ENCODE measurements around the gene MSLN. TPM values are rescaled to one million over a fixed set of nuclear protein-coding genes. Genes with fewer than 3 reads are reported as not detected.

The MSLN gene
- total and polyA plus RNA-seq, 9 donors, result 0.23 to 6.9 (median 0.71) TPM

DNA sequence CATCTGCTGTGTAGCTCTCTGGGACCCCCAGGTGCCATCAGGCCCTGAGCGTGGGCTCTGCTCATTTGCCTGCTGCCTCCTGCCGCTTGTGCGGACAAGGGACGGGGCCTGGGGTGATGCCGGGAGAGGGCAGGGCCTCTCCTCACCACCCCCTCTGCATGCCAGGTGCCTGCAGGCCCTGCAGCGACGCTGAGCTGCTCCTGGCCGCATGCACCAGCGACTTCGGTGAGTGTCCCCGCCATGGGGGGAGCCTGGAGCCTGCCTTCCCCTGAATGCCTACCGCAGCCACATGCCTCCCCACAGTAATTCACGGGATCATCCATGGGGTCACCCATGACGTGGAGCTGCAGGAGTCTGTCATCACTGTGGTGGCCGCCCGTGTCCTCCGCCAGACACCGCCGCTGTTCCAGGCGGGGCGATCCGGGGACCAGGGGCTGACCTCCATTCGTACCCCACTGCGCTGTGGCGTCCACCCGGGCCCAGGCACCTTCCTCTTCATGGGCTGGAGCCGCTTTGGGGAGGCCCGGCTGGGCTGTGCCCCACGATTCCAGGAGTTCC is 43.7 kb upstream of the MSLN start:
- 81% methylated on average over 28 of the region's 29 CpGs for WGBS (ENCODE audit: insufficient coverage)
- no peak for DNase-seq
- H3K4me1 ChIP-seq (ENCODE audit: control insufficient read depth, insufficient read depth, low read length), result peaks cover 61% of the 10 kb centered on the region

DNA sequence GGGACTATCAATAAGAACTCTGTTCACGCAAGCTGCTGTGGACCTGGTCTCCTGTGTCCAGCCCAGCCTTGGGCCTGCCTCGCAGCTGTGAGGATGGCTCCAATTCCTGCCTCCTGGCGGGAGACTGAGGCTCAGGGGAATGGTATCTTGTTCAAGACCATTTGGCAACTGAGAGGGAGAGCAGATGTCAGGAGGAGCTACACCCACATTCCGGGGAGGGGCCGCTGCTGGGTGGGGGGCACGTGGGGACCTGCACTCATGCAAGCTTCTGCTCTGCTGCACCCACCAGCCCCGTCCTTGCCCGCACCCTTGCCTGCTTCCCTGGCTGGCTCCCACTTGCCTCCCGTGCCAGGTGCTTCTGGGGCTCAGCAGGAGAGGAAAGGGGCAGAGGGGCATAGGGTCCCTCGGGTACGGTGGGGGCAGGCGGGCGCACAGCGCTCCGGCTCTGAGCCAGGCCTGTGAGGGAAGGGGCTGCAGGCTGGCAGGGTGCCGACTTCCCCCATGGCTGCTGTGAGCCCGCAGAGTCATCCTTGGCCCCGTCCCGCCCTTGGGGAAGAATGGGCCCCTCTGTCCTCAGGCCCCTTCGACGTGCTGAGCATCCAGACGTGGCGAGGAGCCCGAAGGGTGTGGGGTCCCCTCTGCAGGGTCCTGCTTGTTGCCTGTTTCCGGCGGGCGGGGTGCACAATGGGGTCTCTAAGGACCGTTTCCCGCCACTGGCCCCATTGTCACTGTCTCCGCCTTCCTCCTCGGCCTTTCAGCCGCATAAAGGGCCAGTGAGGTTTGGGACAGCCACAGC is 42.9 kb upstream of the MSLN start:
- Histone ChIP-seq H3K9me3 (replicated peaks; ENCODE audit: control insufficient read depth, low read depth, low read length) (no peaks in the 10 kb centered on the region), H3K27me3 (ENCODE audit: control insufficient read depth, insufficient read depth, low read length) (peaks cover 18% of the 10 kb centered on the region), H3K27ac (ENCODE audit: low read length) (no peak overlapping the region), H3K36me3 (ENCODE audit: control insufficient read depth, insufficient read depth, low read length) (no peaks in the 10 kb centered on the region), H3K4me1 (ENCODE audit: control insufficient read depth, insufficient read depth, low read length) (peaks cover 64% of the 10 kb centered on the region), H3K4me3 (ENCODE audit: low read length) (no peak overlapping the region)
- WGBS (ENCODE audit: insufficient coverage), result 50% methylated on average over 31 of the region's 32 CpGs
- peak; percentile 86 for DNase-seq

More for the DNA sequence above, 43.7 kb upstream of the MSLN start:
- Histone ChIP-seq H3K36me3 (ENCODE audit: control insufficient read depth, insufficient read depth, low read length) (no peaks in the 10 kb centered on the region), H3K4me3 (ENCODE audit: low read length) (no peak overlapping the region), H3K9me3 (replicated peaks; ENCODE audit: control insufficient read depth, low read depth, low read length) (no peaks in the 10 kb centered on the region), H3K27me3 (ENCODE audit: control insufficient read depth, insufficient read depth, low read length) (peaks cover 23% of the 10 kb centered on the region), H3K27ac (ENCODE audit: low read length) (no peak overlapping the region)

DNA sequence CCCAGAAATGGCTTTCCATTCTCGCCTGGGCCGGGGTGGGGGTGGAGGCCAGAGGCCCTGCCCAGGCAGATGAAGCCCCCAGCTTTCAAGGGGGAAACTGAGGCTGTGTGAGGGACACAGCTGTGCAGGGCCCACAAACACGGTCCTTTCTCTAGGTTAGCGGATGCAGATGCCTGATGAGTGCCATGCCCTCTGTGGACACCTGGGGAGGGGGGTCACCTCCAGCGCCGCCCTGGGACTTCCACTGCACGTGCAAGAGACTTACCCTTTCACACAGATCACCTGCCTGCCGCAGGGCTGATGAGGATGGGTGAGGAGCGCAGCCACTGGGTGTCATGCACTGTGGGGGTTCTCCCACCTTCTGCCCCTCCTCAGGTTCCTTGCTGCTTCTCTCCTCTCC is 42.1 kb upstream of the MSLN start:
- Histone ChIP-seq H3K9me3 (replicated peaks; ENCODE audit: control insufficient read depth, low read depth, low read length) (no peaks in the 10 kb centered on the region), H3K4me3 (ENCODE audit: low read length) (no peak overlapping the region), H3K36me3 (ENCODE audit: control insufficient read depth, insufficient read depth, low read length) (no peaks in the 10 kb centered on the region), H3K27me3 (ENCODE audit: control insufficient read depth, insufficient read depth, low read length) (peaks cover 16% of the 10 kb centered on the region), H3K4me1 (ENCODE audit: control insufficient read depth, insufficient read depth, low read length) (peaks cover 64% of the 10 kb centered on the region), H3K27ac (ENCODE audit: low read length) (no peak overlapping the region)
- DNase-seq, result no peak
- 65% methylated on average over 2 of the region's 9 CpGs for WGBS (ENCODE audit: insufficient coverage)

DNA sequence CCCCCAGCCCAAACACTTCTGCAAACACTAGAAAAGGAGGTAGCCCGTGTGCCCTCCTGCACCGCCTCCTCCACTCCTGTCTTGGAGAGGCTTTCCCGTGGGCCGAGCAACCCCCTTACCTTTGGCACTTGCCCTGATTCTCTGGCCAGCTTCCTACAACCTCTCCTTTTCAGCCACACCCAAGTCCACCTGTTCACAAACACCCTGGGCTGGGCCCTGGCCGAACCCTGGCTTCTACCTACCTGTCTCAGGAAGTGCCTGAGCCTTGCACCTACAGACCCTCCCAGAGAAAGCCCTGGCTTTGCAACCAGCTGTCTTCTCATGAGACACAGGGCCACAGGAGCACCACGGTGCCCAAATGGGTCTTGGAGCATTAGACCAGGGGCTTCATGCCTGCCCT is 41.6 kb upstream of the MSLN start:
- no peak for DNase-seq
- peaks cover 13% of the 10 kb centered on the region for H3K27me3 ChIP-seq (ENCODE audit: control insufficient read depth, insufficient read depth, low read length)
- no peak overlapping the region for H3K27ac ChIP-seq (ENCODE audit: low read length)
- peaks cover 64% of the 10 kb centered on the region for H3K4me1 ChIP-seq (ENCODE audit: control insufficient read depth, insufficient read depth, low read length)
- H3K36me3 ChIP-seq (ENCODE audit: control insufficient read depth, insufficient read depth, low read length), result no peaks in the 10 kb centered on the region
- H3K4me3 ChIP-seq (ENCODE audit: low read length), result no peak overlapping the region
- no peaks in the 10 kb centered on the region for H3K9me3 ChIP-seq (replicated peaks; ENCODE audit: control insufficient read depth, low read depth, low read length)
- 83% methylated on average over 6 of the region's 6 CpGs for WGBS (ENCODE audit: insufficient coverage)

DNA sequence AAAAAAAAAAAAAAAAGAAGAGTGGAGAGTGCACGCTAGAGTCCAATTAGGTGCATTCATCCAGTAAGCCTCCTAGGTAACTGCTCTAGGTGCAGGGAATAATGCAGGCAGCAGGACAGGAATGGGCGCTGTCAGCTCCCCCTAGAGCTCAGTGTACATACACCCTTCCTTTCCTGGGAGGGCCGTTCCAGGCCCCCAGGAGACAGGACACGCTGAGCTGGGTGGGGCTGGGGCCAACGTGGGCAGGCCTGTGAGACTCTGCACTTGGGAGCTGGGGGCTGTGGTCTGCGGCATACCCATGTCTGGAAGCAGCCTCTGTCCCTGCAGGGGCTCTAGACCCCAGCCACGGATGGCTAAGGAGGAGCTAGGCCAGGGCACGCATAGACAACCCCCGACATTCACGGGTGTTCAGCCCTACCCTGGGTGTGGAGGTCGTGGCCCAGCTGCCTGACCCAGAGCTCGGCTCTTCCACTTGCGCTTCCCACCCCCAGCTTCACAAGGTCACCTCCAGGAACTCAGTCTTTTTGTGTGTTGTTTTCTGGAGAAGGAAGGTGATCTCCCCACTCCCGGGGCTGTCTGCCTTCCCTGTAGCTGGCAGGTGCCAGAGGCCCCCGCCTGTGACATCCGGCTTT is 40.6 kb upstream of the MSLN start:
- no peak for DNase-seq
- Histone ChIP-seq H3K9me3 (replicated peaks; ENCODE audit: control insufficient read depth, low read depth, low read length) (no peaks in the 10 kb centered on the region), H3K4me3 (ENCODE audit: low read length) (peak overlapping the region; percentile 75), H3K27ac (ENCODE audit: low read length) (peak overlapping the region; percentile 89), H3K4me1 (ENCODE audit: control insufficient read depth, insufficient read depth, low read length) (peaks cover 58% of the 10 kb centered on the region), H3K27me3 (ENCODE audit: control insufficient read depth, insufficient read depth, low read length) (peaks cover 12% of the 10 kb centered on the region), H3K36me3 (ENCODE audit: control insufficient read depth, insufficient read depth, low read length) (no peaks in the 10 kb centered on the region)
- 5% methylated on average over 11 of the region's 16 CpGs for WGBS (ENCODE audit: insufficient coverage)

DNA sequence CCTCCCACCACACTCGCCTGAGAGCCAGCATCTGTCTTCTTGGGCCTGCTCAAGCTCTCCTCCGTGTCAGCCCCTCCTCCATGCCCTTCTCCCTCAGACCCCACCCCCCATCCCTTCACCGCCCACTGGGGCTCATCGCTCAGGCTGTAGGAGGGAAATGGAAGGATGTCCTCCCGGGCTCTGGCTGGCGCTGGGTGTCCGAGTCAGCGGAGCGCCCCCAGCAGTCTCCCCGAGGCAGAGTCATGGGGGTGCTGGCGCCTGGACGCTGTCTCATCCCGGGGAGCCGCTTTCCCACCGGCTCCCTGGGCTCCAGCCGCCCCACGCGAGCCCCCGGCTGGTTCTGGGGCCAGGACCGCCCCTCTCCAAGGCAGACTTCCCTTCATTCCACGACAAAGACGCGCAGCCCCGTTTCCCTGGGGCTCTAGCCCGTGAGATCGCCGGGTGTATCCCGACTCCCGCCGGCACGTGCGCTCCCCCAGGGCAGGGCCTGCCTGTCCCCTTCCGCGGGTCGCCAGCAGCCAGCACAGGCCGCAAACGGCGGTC is 40.0 kb upstream of the MSLN start:
- peak overlapping the region; percentile 89 for H3K27ac ChIP-seq (ENCODE audit: low read length)
- no peaks in the 10 kb centered on the region for H3K9me3 ChIP-seq (replicated peaks; ENCODE audit: control insufficient read depth, low read depth, low read length)
- H3K27me3 ChIP-seq (ENCODE audit: control insufficient read depth, insufficient read depth, low read length), result peaks cover 15% of the 10 kb centered on the region
- H3K4me3 ChIP-seq (ENCODE audit: low read length), result peak overlapping the region; percentile 75
- under 1% methylated on average over 37 of the region's 38 CpGs for WGBS (ENCODE audit: insufficient coverage)
- peaks cover 58% of the 10 kb centered on the region for H3K4me1 ChIP-seq (ENCODE audit: control insufficient read depth, insufficient read depth, low read length)
- no peaks in the 10 kb centered on the region for H3K36me3 ChIP-seq (ENCODE audit: control insufficient read depth, insufficient read depth, low read length)
- peak; percentile 90 for DNase-seq

DNA sequence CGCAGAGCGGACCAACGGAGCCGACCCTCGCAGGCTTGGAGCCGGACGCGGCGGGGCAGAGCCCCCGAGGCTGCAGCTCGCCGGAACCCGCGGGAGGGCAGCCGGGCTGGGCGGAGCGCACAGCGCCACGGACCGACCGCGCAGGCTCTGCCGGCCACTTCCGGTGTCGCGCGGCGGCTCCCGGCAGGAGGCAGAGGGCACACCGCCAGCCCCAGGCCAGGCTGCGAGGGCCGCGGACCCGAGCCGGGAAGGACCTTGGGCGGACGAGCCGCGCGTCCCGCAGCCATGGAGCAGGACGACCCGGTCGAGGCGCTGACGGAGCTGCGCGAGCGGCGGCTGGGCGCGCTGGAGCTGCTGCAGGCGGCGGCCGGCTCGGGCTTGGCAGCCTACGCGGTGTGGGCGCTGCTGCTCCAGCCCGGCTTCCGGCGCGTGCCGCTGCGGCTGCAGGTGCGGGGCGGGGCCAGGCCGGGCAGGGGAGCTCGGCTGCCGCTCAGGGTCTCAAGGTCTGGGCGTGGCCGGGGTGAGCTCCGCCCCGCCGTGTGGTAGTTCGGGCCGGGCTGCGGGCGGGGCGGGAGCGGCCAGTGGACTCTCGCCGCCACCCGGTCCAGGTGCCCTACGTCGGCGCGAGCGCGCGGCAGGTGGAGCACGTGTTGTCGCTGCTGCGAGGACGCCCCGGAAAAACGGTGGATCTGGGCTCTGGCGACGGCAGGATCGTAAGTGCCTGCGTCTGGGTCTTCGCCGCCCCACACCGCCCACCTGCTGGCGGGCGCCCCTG is 39.4 kb upstream of the MSLN start, which contains the start of gene ANTKMT:
Gene ANTKMT, plus strand, starts transcription at position 157 of the 775 bp plus-strand sequence. Its CDS starts 129 bp downstream, at position 286.
- WGBS (ENCODE audit: insufficient coverage), result 6% methylated on average over 106 of the region's 106 CpGs

DNA sequence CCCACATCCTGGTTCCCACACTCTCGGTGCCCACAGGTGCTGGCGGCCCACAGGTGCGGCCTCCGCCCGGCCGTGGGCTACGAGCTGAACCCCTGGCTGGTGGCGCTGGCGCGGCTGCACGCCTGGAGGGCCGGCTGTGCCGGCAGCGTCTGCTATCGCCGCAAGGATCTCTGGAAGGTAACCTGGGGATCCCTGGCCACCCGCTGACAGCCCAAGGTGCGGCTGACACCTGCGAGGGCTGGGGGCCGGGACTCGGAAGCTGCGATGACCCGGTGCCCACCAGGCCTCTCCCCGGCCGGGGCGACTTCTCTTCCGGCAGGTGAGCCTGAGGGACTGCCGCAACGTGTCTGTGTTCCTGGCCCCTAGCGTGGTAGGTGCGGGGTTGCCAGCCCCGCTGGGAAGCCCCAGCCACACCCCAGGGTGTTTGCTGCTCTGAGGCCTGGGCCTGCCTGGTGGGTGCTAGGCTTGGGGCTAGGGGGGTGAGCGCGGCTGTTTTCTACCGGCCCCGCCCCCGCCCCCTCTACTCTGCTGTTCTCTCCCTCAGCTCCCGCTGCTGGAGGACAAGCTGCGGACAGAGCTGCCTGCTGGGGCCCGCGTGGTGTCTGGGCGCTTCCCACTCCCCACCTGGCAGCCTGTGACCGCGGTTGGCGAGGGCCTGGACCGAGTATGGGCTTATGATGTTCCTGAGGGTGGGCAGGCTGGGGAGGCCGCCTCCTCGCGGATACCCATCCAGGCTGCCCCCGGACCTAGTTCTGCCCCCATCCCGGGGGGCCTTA is 38.6 kb upstream of the MSLN start:
- WGBS (ENCODE audit: insufficient coverage), result 81% methylated on average over 39 of the region's 51 CpGs
- Histone ChIP-seq H3K4me1 (ENCODE audit: control insufficient read depth, insufficient read depth, low read length) (peaks cover 51% of the 10 kb centered on the region), H3K27ac (ENCODE audit: low read length) (peak overlapping the region; percentile 20), H3K36me3 (ENCODE audit: control insufficient read depth, insufficient read depth, low read length) (no peaks in the 10 kb centered on the region), H3K27me3 (ENCODE audit: control insufficient read depth, insufficient read depth, low read length) (peaks cover 16% of the 10 kb centered on the region), H3K4me3 (ENCODE audit: low read length) (peak overlapping the region; percentile 29), H3K9me3 (replicated peaks; ENCODE audit: control insufficient read depth, low read depth, low read length) (no peaks in the 10 kb centered on the region)
- no peak for DNase-seq

More for the DNA sequence above, 39.4 kb upstream of the MSLN start, which contains the start of gene ANTKMT:
- Histone ChIP-seq H3K27me3 (ENCODE audit: control insufficient read depth, insufficient read depth, low read length) (peaks cover 17% of the 10 kb centered on the region), H3K4me3 (ENCODE audit: low read length) (peak within 1 kb of the TSS; percentile 75), H3K27ac (ENCODE audit: low read length) (peak within 1 kb of the TSS; percentile 89), H3K36me3 (ENCODE audit: control insufficient read depth, insufficient read depth, low read length) (no peaks in the 10 kb centered on the region), H3K9me3 (replicated peaks; ENCODE audit: control insufficient read depth, low read depth, low read length) (no peaks in the 10 kb centered on the region), H3K4me1 (ENCODE audit: control insufficient read depth, insufficient read depth, low read length) (peaks cover 54% of the 10 kb centered on the region)
- peak; percentile 85 for DNase-seq

Data from muscle of leg (tissue), 11 donors.